Placental pericyte (primary cell): ENCODE data around the gene PCDHB11. TPM values are rescaled to one million over a fixed set of nuclear protein-coding genes. Genes with fewer than 3 reads are reported as not detected.

Experiments used
- total RNA-seq: library from RNA; depleted of rRNA; stranded (reverse); fragments of >200 nt; gene quantifications from 2 replicates; pipeline ENCODE4 v1.2.3, GENCODE V29; 2012

PCDHB11 gene
- total RNA-seq, result under 0.01 and 0.29 TPM in 2 replicates

GRCh38 chr5:141199359-141200235, at the start of gene PCDHB11:
PCDHB11 (plus strand) TSS chr5:141199627; CDS start chr5:141199775, 148 bp downstream.

GRCh38 chr5:141149812-141150211, 49.6 kb upstream of the PCDHB11 start, which contains the start of gene PCDHB6:
PCDHB6 (plus strand) TSS chr5:141150057; CDS start chr5:141150258, 201 bp downstream.

GRCh38 chr5:141172381-141173204, 26.8 kb upstream of the PCDHB11 start, which contains the start of gene PCDHB7:
PCDHB7 (plus strand) TSS chr5:141172644; CDS start chr5:141172836, 192 bp downstream.

GRCh38 chr5:141177577-141178191, 21.7 kb upstream of the PCDHB11 start, which contains the start of gene PCDHB8:
PCDHB8 (plus strand) TSS chr5:141177790; CDS start chr5:141178035, 245 bp downstream.

GRCh38 chr5:141182248-141182647, 17.2 kb upstream of the PCDHB11 start, which contains the start of gene PCDHB16:
PCDHB16 (plus strand) TSS chr5:141182387; CDS start chr5:141182560, 173 bp downstream.

GRCh38 chr5:141186897-141187512, 12.4 kb upstream of the PCDHB11 start, which contains the start of gene PCDHB9:
PCDHB9 (plus strand) TSS chr5:141187161; CDS start chr5:141187319, 158 bp downstream.

GRCh38 chr5:141192110-141192725, 7.2 kb upstream of the PCDHB11 start, which contains the start of gene PCDHB10:
PCDHB10 (plus strand) TSS chr5:141192353; CDS start chr5:141192553, 200 bp downstream.

GRCh38 chr5:141208478-141208877, 9.1 kb downstream of the PCDHB11 start, which contains the start of gene PCDHB12:
PCDHB12 (plus strand) TSS chr5:141208719; CDS start chr5:141208908, 189 bp downstream.

GRCh38 chr5:141213656-141214339, 14.4 kb downstream of the PCDHB11 start, which contains the start of gene PCDHB13:
PCDHB13 (plus strand) TSS chr5:141213919; CDS start chr5:141214124, 205 bp downstream.

GRCh38 chr5:141223112-141223783, 23.8 kb downstream of the PCDHB11 start, which contains the start of gene PCDHB14:
PCDHB14 (plus strand) TSS chr5:141223343; CDS start chr5:141223506, 163 bp downstream.

GRCh38 chr5:141245250-141245717, 45.9 kb downstream of the PCDHB11 start, which contains the start of gene PCDHB15:
PCDHB15 (plus strand) TSS chr5:141245395; CDS start chr5:141245579, 184 bp downstream.

Other genes with a start within 250 kb of the PCDHB11 start
- gene PCDHAC2, start 233.2 kb upstream of the PCDHB11 start, total RNA-seq, result 0.14 and 0.22 TPM in 2 replicates
- not detected in 2 replicates for gene PCDHB1, start 148.3 kb upstream of the PCDHB11 start, total RNA-seq
- 0.22 and 0.29 TPM in 2 replicates for gene PCDHB2, start 105.0 kb upstream of the PCDHB11 start, total RNA-seq
- gene PCDHB3, start 99.2 kb upstream of the PCDHB11 start, total RNA-seq, result under 0.01 and 0.29 TPM in 2 replicates
- 0.14 TPM in 1 of 2 replicates, not detected in the other for gene PCDHB4, start 77.8 kb upstream of the PCDHB11 start, total RNA-seq
- 0.14 and 0.22 TPM in 2 replicates for gene PCDHB5, start 64.4 kb upstream of the PCDHB11 start, total RNA-seq
- gene PCDHB6, start 49.6 kb upstream of the PCDHB11 start, total RNA-seq, result under 0.01 and 0.14 TPM in 2 replicates
- gene PCDHB7, start 27.0 kb upstream of the PCDHB11 start, total RNA-seq, result under 0.01 and 0.14 TPM in 2 replicates
- gene PCDHB8, start 21.8 kb upstream of the PCDHB11 start, total RNA-seq, result 0.29 TPM in 1 of 2 replicates, not detected in the other
- under 0.01 and 0.14 TPM in 2 replicates for gene PCDHB16, start 17.2 kb upstream of the PCDHB11 start, total RNA-seq
- 0.14 TPM in 1 of 2 replicates, not detected in the other for gene PCDHB9, start 12.5 kb upstream of the PCDHB11 start, total RNA-seq
- gene PCDHB10, start 7.3 kb upstream of the PCDHB11 start, total RNA-seq, result 0.22 and 0.43 TPM in 2 replicates
- under 0.01 TPM in 1 of 2 replicates, not detected in the other for gene PCDHB12, start 9.1 kb downstream of the PCDHB11 start, total RNA-seq
- gene PCDHB13, start 14.3 kb downstream of the PCDHB11 start, total RNA-seq, result 0.22 and 0.29 TPM in 2 replicates
- gene PCDHB14, start 23.7 kb downstream of the PCDHB11 start, total RNA-seq, result 0.29 and 0.44 TPM in 2 replicates
- gene PCDHB15, start 45.8 kb downstream of the PCDHB11 start, total RNA-seq, result under 0.01 and 0.14 TPM in 2 replicates
- gene SLC25A2, start 104.4 kb downstream of the PCDHB11 start, total RNA-seq, result 0.44 and 2.0 TPM in 2 replicates
- gene TAF7, start 121.2 kb downstream of the PCDHB11 start, total RNA-seq, result 43.1 and 61.6 TPM in 2 replicates
- 0.43 and 0.88 TPM in 2 replicates for gene PCDHGA1, start 130.9 kb downstream of the PCDHB11 start, total RNA-seq
- 2.0 and 6.3 TPM in 2 replicates for gene PCDHGA2, start 139.1 kb downstream of the PCDHB11 start, total RNA-seq
- gene PCDHGA3, start 144.2 kb downstream of the PCDHB11 start, total RNA-seq, result 4.0 and 5.5 TPM in 2 replicates
- 1.8 and 1.9 TPM in 2 replicates for gene PCDHGB1, start 150.5 kb downstream of the PCDHB11 start, total RNA-seq
- gene PCDHGA4, start 155.4 kb downstream of the PCDHB11 start, total RNA-seq, result 5.0 and 6.1 TPM in 2 replicates
- 2.2 and 3.1 TPM in 2 replicates for gene PCDHGB2, start 160.4 kb downstream of the PCDHB11 start, total RNA-seq
- gene PCDHGA5, start 164.5 kb downstream of the PCDHB11 start, total RNA-seq, result 1.5 and 1.9 TPM in 2 replicates
- gene PCDHGB3, start 170.6 kb downstream of the PCDHB11 start, total RNA-seq, result 2.6 and 3.3 TPM in 2 replicates
- gene PCDHGA6, start 174.3 kb downstream of the PCDHB11 start, total RNA-seq, result 4.3 and 4.8 TPM in 2 replicates
- 4.3 and 7.7 TPM in 2 replicates for gene PCDHGA7, start 183.1 kb downstream of the PCDHB11 start, total RNA-seq
- 28.2 and 30.4 TPM in 2 replicates for gene PCDHGB4, start 188.1 kb downstream of the PCDHB11 start, total RNA-seq
- gene PCDHGA8, start 193.0 kb downstream of the PCDHB11 start, total RNA-seq, result 2.4 and 3.3 TPM in 2 replicates
- 27.3 and 27.4 TPM in 2 replicates for gene PCDHGB5, start 198.3 kb downstream of the PCDHB11 start, total RNA-seq
- gene PCDHGA9, start 203.2 kb downstream of the PCDHB11 start, total RNA-seq, result 4.6 and 6.2 TPM in 2 replicates
- gene PCDHGB6, start 208.4 kb downstream of the PCDHB11 start, total RNA-seq, result 4.3 and 5.3 TPM in 2 replicates
- gene PCDHGA10, start 213.4 kb downstream of the PCDHB11 start, total RNA-seq, result 13.2 and 14.0 TPM in 2 replicates
- 7.6 and 14.0 TPM in 2 replicates for gene PCDHGB7, start 218.1 kb downstream of the PCDHB11 start, total RNA-seq
- 12.7 and 19.2 TPM in 2 replicates for gene PCDHGA11, start 221.4 kb downstream of the PCDHB11 start, total RNA-seq
- gene PCDHGA12, start 230.9 kb downstream of the PCDHB11 start, total RNA-seq, result 30.0 and 37.5 TPM in 2 replicates